H1 (cell line): ENCODE results near the gene COL4A2. TPM values are rescaled to one million over a fixed set of nuclear protein-coding genes. Genes with fewer than 3 reads are reported as not detected.

Experiments used
- ATF2 ChIP-seq: IDR thresholded peaks from 2 replicates; pipeline ENCODE4 v1.6.1; 2012; ENCODE audit warnings: low read length, inconsistent platforms
- ATF3 ChIP-seq: IDR thresholded peaks from 2 replicates; pipeline ENCODE4 v1.6.1; 2011; ENCODE audit warnings: low read depth, mild to moderate bottlenecking, low read length; ENCODE audit not compliant: insufficient read depth
- GTF2F1 ChIP-seq: IDR thresholded peaks from 2 replicates; pipeline ENCODE4 v1.6.1; 2012; ENCODE audit warnings: low read depth, low read length, improper control_type of control experiment, borderline replicate concordance
- KDM1A ChIP-seq: fragments of 200-600, 300-600 bp; sonication (generic); IDR thresholded peaks from 2 replicates; pipeline ENCODE4 v1.7.1; 2016; ENCODE audit warnings: mild to moderate bottlenecking, low read length, borderline replicate concordance
- KDM5A ChIP-seq: fragments of 200-600 bp; IDR thresholded peaks from 2 replicates; pipeline ENCODE4 v1.7.1; 2012; ENCODE audit warnings: mild to moderate bottlenecking, low read length, inconsistent platforms, mixed read lengths
- PHF8 ChIP-seq: fragments of 200-600 bp; sonication (generic); conservative IDR thresholded peaks from 2 replicates; pipeline ENCODE4 v1.7.1; 2012; ENCODE audit warnings: low read depth, mild to moderate bottlenecking, inconsistent platforms, low read length, moderate library complexity
- POLR2AphosphoS5 ChIP-seq: IDR thresholded peaks from 2 replicates; pipeline ENCODE4 v1.6.1; 2011; ENCODE audit warnings: low read depth, low read length
- SRF ChIP-seq: IDR thresholded peaks from 2 replicates; pipeline ENCODE4 v1.6.1; 2011; ENCODE audit warnings: mild to moderate bottlenecking, low read depth, low read length, moderate library complexity
- SUZ12 ChIP-seq: fragments of 200-600 bp; sonication (generic); IDR thresholded peaks from 2 replicates; pipeline ENCODE4 v1.6.1; 2012; ENCODE audit warnings: mild to moderate bottlenecking, inconsistent platforms, low read length, moderate library complexity, mixed read lengths
- YY1 ChIP-seq: IDR thresholded peaks from 2 replicates; pipeline ENCODE4 v1.6.1; 2011; ENCODE audit warnings: low read depth, mild to moderate bottlenecking, low read length
- polyA plus RNA-seq, 7 experiments: library from polyadenylated mRNA; depleted of rRNA in 3 of 7; stranded (reverse) in 5 of 7; unstranded in 2 of 7; fragments of >200 nt in 5 of 7; fragments of 200-250 nt in 2 of 7; gene quantifications; 1 replicate in 5 of 7; 2 replicates in 1 of 7; 4 replicates in 1 of 7; pipeline versions ENCODE4 v1.2.1 to v1.2.3, GENCODE V29; 2011 to 2013; ENCODE audit warnings: missing spikeins in 2 of 7, mixed read lengths in 2 of 7
- total RNA-seq: library from RNA; stranded (reverse); fragmentation: NEBNext Ultra II Directional; extraction: Animal tissue kit (Norgen Biotek cat#: 25700); gene quantifications from 2 replicates; pipeline ENCODE4 v1.2.1, GENCODE V29; 2021

Gene COL4A2
- total and polyA plus RNA-seq, 2 of the 8 experiments (the other 6 are each of a cell fraction or from before 2014, with no cell fraction given), result 80.4 to 87.3 TPM

GRCh38 chr13:110501188-110501587 is 194.1 kb downstream of the COL4A2 start (continued):
- TF ChIP-seq ATF3 (no peak), YY1 (no peak), KDM5A (no peak), PHF8 (no peak), SUZ12 (no peak), ATF2 (no peak), KDM1A (no peak), GTF2F1 (no peak), POLR2AphosphoS5 (no peak), SRF (no peak)
